ENCODE results near the gene OTOGL.
A peak's percentile ranks its signal among the peaks of the same experiment; 100 is the strongest.

OTOGL gene

DNA sequence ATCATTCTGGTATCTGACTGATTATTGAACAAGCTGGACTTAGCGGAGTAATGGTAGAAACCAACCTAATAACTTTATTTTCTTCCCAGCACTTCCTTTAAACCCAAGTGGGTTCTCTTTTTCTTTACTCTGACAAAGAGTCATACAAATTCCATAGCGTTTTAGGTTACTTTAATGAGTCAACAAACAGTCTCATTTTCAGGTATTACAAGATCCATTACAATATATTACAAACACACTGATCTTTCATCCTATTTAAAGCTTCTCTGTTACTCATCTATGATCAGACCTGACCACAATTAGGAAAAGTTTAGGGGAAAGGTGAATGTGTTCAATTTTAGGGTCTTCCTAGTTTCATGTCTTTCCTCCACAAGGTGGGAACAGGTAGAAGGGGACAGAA is 305.3 kb downstream of the OTOGL start:
- DNase-seq: no peak

GRCh38 chr12:80406253-80406652 is 306.9 kb downstream of the OTOGL start:
- DNase-seq: no peak

- no peak for DNase-seq
These were observed 312.4 kb downstream of the OTOGL start for GRCh38 chr12:80411787-80412186.

- DNase-seq: peak; percentile 90
These were observed 313.1 kb downstream of the OTOGL start for GRCh38 chr12:80412343-80412953.

DNA sequence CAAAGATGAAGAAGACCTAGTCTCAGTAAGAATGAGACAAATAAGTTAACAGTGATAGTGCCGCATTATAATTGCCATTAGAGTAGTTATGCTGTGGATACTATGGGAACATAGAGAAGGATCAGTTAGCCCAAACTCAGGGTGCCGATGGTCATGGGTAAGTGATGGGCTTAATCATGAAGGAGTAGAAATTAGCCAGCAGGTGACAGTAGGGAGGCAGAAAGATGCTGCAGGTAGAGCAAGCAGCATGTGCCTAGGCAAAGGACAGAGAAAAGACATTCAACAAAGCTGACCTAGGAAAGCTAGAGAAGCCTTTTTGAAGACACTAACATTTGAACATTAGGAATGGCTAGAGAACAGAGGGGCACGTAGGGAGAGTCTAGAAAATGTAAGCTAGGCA is 314.1 kb downstream of the OTOGL start:
- DNase-seq: peak; percentile 60

- no peak for DNase-seq
These were observed 316.1 kb downstream of the OTOGL start for GRCh38 chr12:80415466-80415865.

DNA sequence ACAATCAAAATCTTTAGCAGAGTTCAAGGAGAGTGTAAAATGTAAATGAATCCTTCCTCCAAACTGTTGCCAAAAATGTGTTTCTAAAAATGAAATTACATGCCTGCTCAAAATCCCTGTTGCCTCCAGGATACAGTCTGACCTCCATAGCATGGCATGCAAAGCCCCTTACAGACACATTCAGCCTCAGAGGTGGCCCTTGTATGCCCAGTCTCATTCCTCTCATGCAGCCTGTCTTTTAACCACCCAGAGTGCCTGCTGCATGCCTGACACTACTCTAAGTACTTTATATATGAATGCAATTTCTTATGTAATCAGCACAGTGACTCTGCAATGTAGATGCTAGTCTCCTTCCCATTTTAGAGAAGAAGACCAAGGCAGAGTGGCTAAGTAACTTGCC is 320.3 kb downstream of the OTOGL start:
- peak; percentile 76 for DNase-seq

GRCh38 chr12:80420075-80420474 is 320.7 kb downstream of the OTOGL start:
- peak; percentile 52 for DNase-seq

- peak; percentile 70 for DNase-seq
These were observed 323.2 kb downstream of the OTOGL start for GRCh38 chr12:80422550-80422949.
